ENCODE measurements around the gene SORCS3.
"Not testable (repeated sequence)": the region's sequence is repeated elsewhere in the genome, so short reads cannot be mapped to it uniquely, and the experiment has no call there.

Gene SORCS3

DNA sequence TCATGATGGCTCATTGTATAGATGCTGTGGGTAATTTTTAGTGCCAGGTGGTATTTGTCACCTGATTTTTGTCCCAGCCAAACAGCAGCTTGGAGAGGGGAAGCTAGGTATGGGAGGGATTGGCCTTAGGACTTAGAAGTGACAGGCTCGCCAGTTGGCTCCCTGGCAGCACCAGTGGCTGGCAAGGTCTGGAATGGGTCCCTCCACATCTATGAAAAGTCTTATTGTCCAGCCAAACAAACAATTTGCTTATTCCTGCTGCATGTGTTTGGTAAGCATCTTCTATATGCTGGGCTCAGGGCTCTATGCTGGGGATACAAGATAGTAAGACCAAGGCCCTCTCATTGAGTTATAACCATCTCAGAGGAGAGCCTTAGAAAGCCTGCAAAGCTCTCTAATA, 42.5 kb downstream of the SORCS3 start:
- no peak for ATAC-seq (replicated peaks; ENCODE audit: extremely low read depth, poor library complexity, severe bottlenecking)
- no peak for DNase-seq (ENCODE audit: low spot score in 2 of 2)
- peaks cover 51% of the 10 kb centered on the region for H3K27me3 Mint-ChIP-seq
- no peaks in the 10 kb centered on the region for H3K4me1 Mint-ChIP-seq
- no peaks in the 10 kb centered on the region for H3K36me3 Mint-ChIP-seq (ENCODE audit: insufficient read depth)
- H3K9me3 Mint-ChIP-seq: no peaks in the 10 kb centered on the region
- H3K27ac Mint-ChIP-seq (ENCODE audit: low read depth): no peak overlapping the region
- no peak overlapping the region for H3K4me3 Mint-ChIP-seq

DNA sequence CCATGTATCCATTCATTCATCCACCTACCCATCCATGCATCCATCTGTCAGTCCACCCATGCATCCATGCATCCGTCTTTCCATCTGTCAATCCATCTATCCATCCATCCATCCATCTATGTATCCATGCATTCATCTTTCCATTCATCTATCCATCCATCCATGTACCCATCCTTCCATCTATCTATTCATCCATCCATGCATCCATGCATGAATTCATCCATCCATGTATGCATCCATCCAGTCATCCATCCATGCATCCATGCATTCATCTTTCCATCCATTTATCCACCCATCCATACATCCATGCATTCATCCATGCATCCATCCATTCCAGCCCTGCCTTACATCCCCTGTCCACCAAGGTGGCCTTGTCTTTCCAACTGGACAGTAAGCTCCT, 45.7 kb downstream of the SORCS3 start:
- H3K27ac Mint-ChIP-seq (ENCODE audit: low read depth): no peak overlapping the region
- no peaks in the 10 kb centered on the region for H3K9me3 Mint-ChIP-seq
- DNase-seq (ENCODE audit: low spot score in 2 of 2) (no peak), ATAC-seq (replicated peaks; ENCODE audit: extremely low read depth, poor library complexity, severe bottlenecking) (no peak)
- peaks cover under 1% of the 10 kb centered on the region for H3K36me3 Mint-ChIP-seq (ENCODE audit: insufficient read depth)
- peaks cover 54% of the 10 kb centered on the region for H3K27me3 Mint-ChIP-seq
- H3K4me1 Mint-ChIP-seq: no peaks in the 10 kb centered on the region
- H3K4me3 Mint-ChIP-seq: no peak overlapping the region

DNA sequence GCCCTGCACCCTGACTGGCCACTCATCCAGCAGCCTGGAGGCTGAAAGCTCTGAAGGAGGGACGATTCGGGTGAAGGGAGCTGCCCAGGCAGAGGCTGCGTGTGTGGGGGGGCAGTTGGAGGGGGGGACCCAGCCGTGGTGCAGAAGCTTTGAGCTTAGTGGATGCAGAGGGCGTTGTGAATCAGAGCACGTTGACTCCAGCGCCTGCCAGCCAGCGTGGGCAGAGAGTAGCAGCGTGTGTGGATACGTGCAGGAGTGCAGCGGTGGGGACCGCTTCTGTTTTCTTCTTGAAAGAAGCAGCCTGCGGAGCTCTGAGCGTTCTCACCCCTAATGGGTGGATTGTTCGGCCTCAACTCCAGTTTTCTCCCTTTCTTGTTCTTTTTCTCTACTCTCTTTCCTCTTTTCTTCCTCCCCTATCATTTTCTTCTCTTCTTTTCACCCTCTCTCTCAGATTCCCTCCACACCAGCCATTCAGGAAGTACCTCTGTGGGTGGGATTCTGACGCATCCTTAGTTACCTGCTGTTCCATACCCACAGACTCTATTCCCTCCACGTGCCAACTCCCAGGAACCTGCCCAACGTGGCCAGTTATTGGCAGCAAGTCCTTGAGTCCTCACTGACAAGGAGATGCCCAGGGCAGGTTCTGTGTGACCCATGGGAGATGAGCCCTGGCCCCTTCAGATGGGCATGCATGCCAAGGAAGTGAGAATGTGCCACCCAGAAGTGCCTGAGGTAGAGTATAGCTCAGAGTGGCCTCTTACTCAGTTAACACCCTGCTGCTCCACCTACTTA, 47.4 kb downstream of the SORCS3 start:
- Mint-ChIP-seq H3K4me3 (no peak overlapping the region), H3K9me3 (no peaks in the 10 kb centered on the region), H3K27me3 (peaks cover 56% of the 10 kb centered on the region), H3K4me1 (no peaks in the 10 kb centered on the region), H3K36me3 (ENCODE audit: insufficient read depth) (peaks cover 2% of the 10 kb centered on the region), H3K27ac (ENCODE audit: low read depth) (no peak overlapping the region)
- DNase-seq (ENCODE audit: low spot score in 2 of 2): no peak
- no peak for ATAC-seq (replicated peaks; ENCODE audit: extremely low read depth, poor library complexity, severe bottlenecking)

DNA sequence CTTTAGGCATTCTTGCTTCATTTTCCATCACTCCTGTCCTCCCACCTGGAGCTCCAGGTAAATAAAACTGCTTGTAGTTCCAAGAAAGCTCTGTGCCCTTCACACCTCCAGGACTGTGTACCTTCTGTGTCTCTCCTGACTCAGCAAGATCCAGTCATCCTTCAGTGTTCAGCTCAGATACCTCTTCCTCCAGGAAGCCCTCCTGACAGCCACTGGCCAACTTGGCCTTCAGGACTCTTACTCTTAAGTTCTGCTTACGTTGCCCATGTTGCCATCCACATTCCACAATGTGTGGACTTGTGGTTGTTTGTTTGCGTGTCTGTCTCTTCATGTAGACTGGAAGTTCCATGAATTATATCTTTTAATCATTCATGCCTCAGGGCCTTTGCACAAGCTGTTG, 48.0 kb downstream of the SORCS3 start:
- H3K27me3 Mint-ChIP-seq: peaks cover 56% of the 10 kb centered on the region
- no peak for DNase-seq (ENCODE audit: low spot score in 2 of 2)
- ATAC-seq (replicated peaks; ENCODE audit: extremely low read depth, poor library complexity, severe bottlenecking): no peak
- H3K9me3 Mint-ChIP-seq: no peaks in the 10 kb centered on the region
- no peak overlapping the region for H3K27ac Mint-ChIP-seq (ENCODE audit: low read depth)
- no peaks in the 10 kb centered on the region for H3K4me1 Mint-ChIP-seq
- peaks cover 2% of the 10 kb centered on the region for H3K36me3 Mint-ChIP-seq (ENCODE audit: insufficient read depth)
- H3K4me3 Mint-ChIP-seq: no peak overlapping the region

DNA sequence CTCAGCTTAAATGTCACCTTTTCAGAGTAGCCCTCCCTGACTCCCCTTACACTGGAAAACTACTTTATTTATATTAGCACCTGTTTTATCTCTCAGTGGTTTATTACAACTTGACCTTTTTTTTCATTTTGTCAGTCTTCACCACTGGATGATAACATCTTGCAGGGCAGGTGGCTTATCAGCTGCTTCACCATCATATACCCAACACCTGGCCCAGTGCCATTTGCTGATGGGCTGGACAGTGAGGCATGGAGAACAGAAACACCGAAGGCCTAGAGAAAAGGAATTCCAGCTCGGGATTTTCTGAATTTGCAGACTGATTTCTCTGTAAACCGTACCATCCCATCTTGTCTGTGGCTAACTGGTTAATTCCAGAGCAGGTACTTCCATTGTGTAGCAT, 48.5 kb downstream of the SORCS3 start:
- Mint-ChIP-seq H3K27me3 (peaks cover 56% of the 10 kb centered on the region), H3K4me3 (no peak overlapping the region), H3K36me3 (ENCODE audit: insufficient read depth) (peaks cover 2% of the 10 kb centered on the region), H3K27ac (ENCODE audit: low read depth) (no peak overlapping the region), H3K9me3 (no peaks in the 10 kb centered on the region), H3K4me1 (no peaks in the 10 kb centered on the region)
- DNase-seq (ENCODE audit: low spot score in 2 of 2): no peak
- no peak for ATAC-seq (replicated peaks; ENCODE audit: extremely low read depth, poor library complexity, severe bottlenecking)

DNA sequence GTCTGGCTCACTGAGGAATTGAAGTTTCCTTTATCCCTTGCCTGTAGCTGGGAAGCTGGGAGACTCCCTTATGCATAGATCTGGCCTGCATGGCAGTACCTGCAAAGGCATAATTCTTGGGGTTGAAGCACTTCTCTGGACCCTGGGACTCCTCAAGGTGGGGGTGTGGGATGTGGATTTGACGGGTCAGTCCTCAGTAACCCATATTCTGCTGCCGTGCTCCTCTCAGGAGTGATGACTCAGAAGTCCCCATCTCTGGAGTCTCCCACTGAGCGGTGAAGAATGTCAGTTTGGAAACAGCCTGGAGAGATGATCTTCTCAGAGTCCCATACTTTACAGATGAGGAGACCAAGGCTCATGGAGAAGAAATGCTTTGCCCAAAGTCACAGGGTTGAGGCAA, 49.0 kb downstream of the SORCS3 start:
- Mint-ChIP-seq H3K27ac (ENCODE audit: low read depth) (no peak overlapping the region), H3K9me3 (no peaks in the 10 kb centered on the region), H3K36me3 (ENCODE audit: insufficient read depth) (peaks cover 2% of the 10 kb centered on the region), H3K27me3 (peaks cover 56% of the 10 kb centered on the region), H3K4me1 (no peaks in the 10 kb centered on the region), H3K4me3 (no peak overlapping the region)
- ATAC-seq (replicated peaks; ENCODE audit: extremely low read depth, poor library complexity, severe bottlenecking) (no peak), DNase-seq (ENCODE audit: low spot score in 2 of 2) (no peak)

DNA sequence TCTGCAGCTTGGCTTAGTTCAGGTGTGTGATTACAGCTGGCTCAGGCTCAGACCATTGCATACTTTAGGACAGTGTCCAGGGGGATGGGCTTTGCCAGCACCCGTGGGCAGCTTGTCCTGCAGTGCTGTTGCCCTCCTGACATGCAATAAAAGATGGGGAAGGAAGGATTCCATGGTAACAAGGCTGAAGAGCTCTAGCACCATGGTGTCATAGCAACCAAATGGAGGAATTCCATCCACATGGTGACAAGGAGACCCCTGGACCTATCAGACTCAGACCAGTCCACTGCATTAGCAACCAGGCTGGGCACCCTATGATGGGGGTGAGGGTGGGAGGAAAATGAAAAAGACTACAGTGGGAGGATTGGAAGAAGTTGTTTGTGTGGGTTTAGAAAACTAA, 49.9 kb downstream of the SORCS3 start:
- H3K27me3 Mint-ChIP-seq: peaks cover 51% of the 10 kb centered on the region
- ATAC-seq (replicated peaks; ENCODE audit: extremely low read depth, poor library complexity, severe bottlenecking): no peak

DNA sequence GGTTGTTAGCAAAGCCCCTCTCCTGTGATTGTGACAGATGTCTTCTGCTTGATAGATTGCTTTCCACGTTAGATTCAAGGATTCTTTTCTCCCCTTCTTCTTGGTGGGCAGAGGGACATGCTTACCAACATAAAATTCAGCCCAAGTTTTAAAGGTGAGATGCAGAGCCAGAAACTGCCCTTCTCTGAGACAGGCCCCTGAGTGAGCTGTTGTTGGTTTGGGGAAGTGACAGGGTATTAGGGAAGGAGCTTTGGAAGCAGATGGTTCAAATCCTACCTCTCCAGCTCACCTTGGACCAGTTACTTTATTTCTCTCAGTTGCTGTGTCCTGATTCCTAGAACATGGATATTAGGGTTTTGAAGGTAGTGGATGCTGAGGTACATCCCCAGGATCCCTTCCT, 53.0 kb downstream of the SORCS3 start:
- Mint-ChIP-seq H3K27ac (ENCODE audit: low read depth) (no peak overlapping the region), H3K9me3 (no peaks in the 10 kb centered on the region), H3K4me3 (no peak overlapping the region), H3K4me1 (no peaks in the 10 kb centered on the region), H3K27me3 (peaks cover 24% of the 10 kb centered on the region), H3K36me3 (ENCODE audit: insufficient read depth) (peaks cover 2% of the 10 kb centered on the region)
- DNase-seq (ENCODE audit: low spot score in 2 of 2): no peak
- no peak for ATAC-seq (replicated peaks; ENCODE audit: extremely low read depth, poor library complexity, severe bottlenecking)

More for the DNA sequence above, 49.9 kb downstream of the SORCS3 start:
- Mint-ChIP-seq H3K36me3 (ENCODE audit: insufficient read depth) (peaks cover 2% of the 10 kb centered on the region), H3K9me3 (no peaks in the 10 kb centered on the region), H3K4me3 (no peak overlapping the region), H3K4me1 (no peaks in the 10 kb centered on the region), H3K27ac (ENCODE audit: low read depth) (no peak overlapping the region)
- no peak for DNase-seq (ENCODE audit: low spot score in 2 of 2)

DNA sequence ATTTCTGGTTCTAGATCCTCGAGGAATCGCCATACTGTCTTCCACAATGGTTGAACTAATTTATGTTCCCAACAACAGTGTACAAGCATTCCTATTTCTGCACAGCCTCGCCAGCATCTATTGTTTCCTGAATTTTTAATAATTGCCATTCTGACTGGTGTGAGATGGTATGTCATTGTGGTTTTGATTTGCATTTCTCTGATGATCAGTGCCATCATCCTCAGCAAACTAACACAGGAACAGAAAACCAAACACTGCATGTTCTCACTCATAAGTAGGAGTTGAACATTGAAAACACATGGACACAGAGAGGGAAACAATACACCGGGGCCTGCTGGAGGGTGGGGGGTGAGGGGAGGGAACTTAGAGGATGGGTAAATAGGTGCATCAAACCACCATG, 62.2 kb downstream of the SORCS3 start:
- not testable (repeated sequence) for H3K36me3 Mint-ChIP-seq (ENCODE audit: insufficient read depth); H3K27me3 Mint-ChIP-seq; H3K9me3 Mint-ChIP-seq; H3K27ac Mint-ChIP-seq (ENCODE audit: low read depth); H3K4me1 Mint-ChIP-seq; ATAC-seq (replicated peaks; ENCODE audit: extremely low read depth, poor library complexity, severe bottlenecking); DNase-seq (ENCODE audit: low spot score in 2 of 2); H3K4me3 Mint-ChIP-seq

DNA sequence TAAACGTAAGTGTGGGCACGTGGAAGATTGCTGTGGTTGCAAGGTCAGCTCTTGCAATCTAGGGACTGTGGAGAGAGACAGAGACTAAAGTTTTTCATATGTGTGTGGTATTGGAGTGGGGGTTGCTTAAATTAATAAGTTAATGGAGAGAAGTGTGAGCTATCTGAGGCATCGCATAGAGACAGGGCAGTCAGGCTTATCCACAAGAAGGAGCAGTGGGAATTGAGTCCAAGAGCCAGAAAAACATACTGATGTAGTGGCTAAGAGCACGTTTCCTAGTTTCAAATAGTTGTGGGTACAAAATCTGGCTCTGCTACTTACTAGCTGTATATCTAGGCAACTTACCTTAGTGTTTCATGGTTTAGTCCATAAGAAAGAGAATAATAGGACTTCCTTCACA, 65.8 kb downstream of the SORCS3 start:
- Mint-ChIP-seq H3K36me3 (ENCODE audit: insufficient read depth) (no peaks in the 10 kb centered on the region), H3K27me3 (no peaks in the 10 kb centered on the region), H3K9me3 (no peaks in the 10 kb centered on the region), H3K4me3 (no peak overlapping the region), H3K27ac (ENCODE audit: low read depth) (no peak overlapping the region), H3K4me1 (no peaks in the 10 kb centered on the region)
- no peak for ATAC-seq (replicated peaks; ENCODE audit: extremely low read depth, poor library complexity, severe bottlenecking)
- DNase-seq (ENCODE audit: low spot score in 2 of 2): no peak

DNA sequence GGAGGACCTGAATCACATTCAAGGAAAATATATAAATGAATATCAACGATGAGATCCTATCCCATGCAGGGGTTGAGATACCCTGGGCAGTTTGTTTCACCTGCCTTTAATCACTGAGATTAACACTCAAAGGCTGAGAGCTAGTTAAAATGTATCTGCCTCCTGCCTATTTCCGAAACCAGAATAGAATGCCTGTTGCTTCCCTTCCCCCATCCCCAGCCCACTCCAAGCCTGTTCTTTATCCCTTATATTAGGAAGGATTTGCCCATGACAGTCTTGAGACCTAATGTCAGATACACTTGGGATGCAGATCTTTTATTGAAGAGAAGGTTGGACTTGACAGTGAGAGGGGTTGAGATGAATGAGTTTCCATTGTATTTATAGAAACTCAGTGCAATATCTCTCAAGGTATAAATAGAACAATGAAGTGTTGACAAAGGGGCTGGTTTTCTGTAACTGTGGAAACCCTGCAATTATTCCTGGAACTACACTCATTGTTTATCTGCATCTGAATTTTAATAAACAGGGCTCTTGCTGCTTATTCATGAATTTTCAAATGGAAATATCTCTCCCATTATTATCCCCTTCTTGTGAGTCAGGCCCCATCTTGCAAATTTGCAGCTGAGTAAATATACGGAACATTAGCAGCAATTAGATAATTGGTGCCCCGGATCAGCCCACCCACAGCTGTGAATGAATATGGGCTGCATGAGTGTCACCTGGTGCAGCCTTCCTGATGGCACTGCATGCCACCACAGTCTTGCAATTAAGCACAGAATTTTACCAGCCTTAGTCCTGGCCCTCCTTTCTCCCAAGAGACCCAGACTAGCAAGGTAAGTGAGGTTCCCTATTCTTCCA, 66.7 kb downstream of the SORCS3 start:
- no peak for DNase-seq (ENCODE audit: low spot score in 2 of 2)
- Mint-ChIP-seq H3K36me3 (ENCODE audit: insufficient read depth) (no peaks in the 10 kb centered on the region), H3K4me1 (no peaks in the 10 kb centered on the region), H3K27me3 (peaks cover 2% of the 10 kb centered on the region), H3K4me3 (no peak overlapping the region), H3K27ac (ENCODE audit: low read depth) (no peak overlapping the region), H3K9me3 (no peaks in the 10 kb centered on the region)
- ATAC-seq (replicated peaks; ENCODE audit: extremely low read depth, poor library complexity, severe bottlenecking): no peak

DNA sequence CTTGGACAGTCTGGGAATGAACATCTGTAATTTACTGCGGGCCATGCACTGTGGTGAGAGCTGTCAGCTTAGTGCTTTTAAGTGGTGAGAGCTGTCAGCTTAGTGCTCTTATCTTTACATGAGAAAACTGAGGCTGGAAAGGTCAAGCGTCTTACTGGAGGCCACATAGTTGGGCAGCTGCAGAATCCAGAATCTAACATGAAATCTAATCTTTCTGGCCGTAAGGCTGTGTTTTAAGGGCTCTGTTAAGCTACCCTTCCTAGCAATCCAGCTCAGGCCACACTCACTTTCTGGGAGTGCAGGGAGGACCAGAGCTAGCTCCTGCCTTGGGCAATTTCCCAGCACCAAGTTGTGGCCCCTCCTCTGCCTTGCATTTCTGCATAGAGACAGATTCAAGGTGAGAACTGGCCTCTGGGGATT, 70.2 kb downstream of the SORCS3 start:
- Mint-ChIP-seq H3K9me3 (no peaks in the 10 kb centered on the region), H3K4me1 (no peaks in the 10 kb centered on the region), H3K27me3 (peaks cover 36% of the 10 kb centered on the region), H3K4me3 (no peak overlapping the region), H3K36me3 (ENCODE audit: insufficient read depth) (no peaks in the 10 kb centered on the region), H3K27ac (ENCODE audit: low read depth) (no peak overlapping the region)
- ATAC-seq (replicated peaks; ENCODE audit: extremely low read depth, poor library complexity, severe bottlenecking): no peak
- no peak for DNase-seq (ENCODE audit: low spot score in 2 of 2)

DNA sequence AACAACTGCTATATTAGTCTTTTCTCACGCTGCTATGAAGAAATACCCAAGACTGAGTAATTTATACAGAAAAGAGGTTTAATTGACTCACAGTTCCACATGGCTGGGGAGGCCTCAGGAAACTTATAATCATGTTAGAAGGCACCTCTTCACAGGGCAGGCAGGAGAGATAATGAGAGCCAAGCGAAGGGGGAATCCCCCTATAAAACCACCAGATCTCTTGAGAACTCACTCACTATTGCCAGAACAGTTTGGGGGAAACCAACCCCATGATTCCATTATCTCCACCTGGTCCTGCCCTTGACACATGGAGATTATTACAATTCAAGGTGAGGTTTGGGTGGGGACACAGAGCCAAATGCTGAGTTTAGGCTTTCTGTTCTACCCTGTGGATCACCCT, 89.5 kb downstream of the SORCS3 start:
- H3K9me3 Mint-ChIP-seq; H3K36me3 Mint-ChIP-seq (ENCODE audit: insufficient read depth); H3K4me3 Mint-ChIP-seq; H3K27ac Mint-ChIP-seq (ENCODE audit: low read depth); DNase-seq (ENCODE audit: low spot score in 2 of 2); H3K4me1 Mint-ChIP-seq; ATAC-seq (replicated peaks; ENCODE audit: extremely low read depth, poor library complexity, severe bottlenecking): not testable (repeated sequence)
- H3K27me3 Mint-ChIP-seq: peaks cover 27% of the 10 kb centered on the region
